GM12864 (cell line): Measurements from ENCODE around the gene BRDT.

ENCODE experiments used
- DNase-seq: peaks from one replicate; pipeline ENCODE4 v3.0.0-alpha.2; 2011; ENCODE audit warnings: low read depth
- H3K4me3 ChIP-seq: 2 replicates; pipeline ENCODE4 v1.5.1; 2011; ENCODE audit warnings: mild to moderate bottlenecking, low read depth, low read length, control low read depth
- CTCF ChIP-seq: IDR thresholded peaks from 2 replicates; pipeline ENCODE4 v1.5.1; 2011; ENCODE audit warnings: low read depth, mild to moderate bottlenecking, moderate library complexity, low read length, control low read depth, inconsistent platforms; ENCODE audit errors: missing control alignments

BRDT gene

GRCh38 chr1:91944087-91944486, 5.1 kb upstream of the BRDT start:
- H3K4me3 ChIP-seq, result no peak overlapping the region
- TF ChIP-seq CTCF, result no peak
- DNase-seq, result no peak

GRCh38 chr1:91948097-91948496, 1.1 kb upstream of the BRDT start:
- H3K4me3 ChIP-seq, result no peak overlapping the region
- no peak for DNase-seq
- no peak for TF ChIP-seq CTCF

GRCh38 chr1:91948501-91949355, 473 bp upstream of the BRDT start:
- DNase-seq, result no peak
- no peak for TF ChIP-seq CTCF
- H3K4me3 ChIP-seq, result no peak overlapping the region

GRCh38 chr1:91952187-91952586, 3.0 kb downstream of the BRDT start:
- no peak overlapping the region for H3K4me3 ChIP-seq
- no peak for TF ChIP-seq CTCF

GRCh38 chr1:91958926-91959325, 9.7 kb downstream of the BRDT start:
- H3K4me3 ChIP-seq, result no peak overlapping the region
- no peak for DNase-seq
- no peak for TF ChIP-seq CTCF

More at GRCh38 chr1:91952187-91952586, 3.0 kb downstream of the BRDT start:
- no peak for DNase-seq

- no peak for DNase-seq
- H3K4me3 ChIP-seq, result no peak overlapping the region
- TF ChIP-seq CTCF, result no peak
Observed at GRCh38 chr1:91968334-91968733, 19.1 kb downstream of the BRDT start.

GRCh38 chr1:91979383-91979782, 30.2 kb downstream of the BRDT start:
- no peak overlapping the region for H3K4me3 ChIP-seq
- no peak for TF ChIP-seq CTCF
- DNase-seq, result no peak
